Stimulated activated CD8-positive, alpha-beta memory T cell treated with anti-CD3 and anti-CD28 coated beads, Interleukin-12 subunit alpha, Interleukin-12 subunit beta, amount 100 ng/mL, for 24 hours (primary cell): ENCODE data around the gene MTHFR.

Experiments
- DNase-seq: peaks from one replicate; pipeline ENCODE4 v3.0.0-alpha.2; 2020; ENCODE audit errors: extremely low read depth

MTHFR gene

DNA sequence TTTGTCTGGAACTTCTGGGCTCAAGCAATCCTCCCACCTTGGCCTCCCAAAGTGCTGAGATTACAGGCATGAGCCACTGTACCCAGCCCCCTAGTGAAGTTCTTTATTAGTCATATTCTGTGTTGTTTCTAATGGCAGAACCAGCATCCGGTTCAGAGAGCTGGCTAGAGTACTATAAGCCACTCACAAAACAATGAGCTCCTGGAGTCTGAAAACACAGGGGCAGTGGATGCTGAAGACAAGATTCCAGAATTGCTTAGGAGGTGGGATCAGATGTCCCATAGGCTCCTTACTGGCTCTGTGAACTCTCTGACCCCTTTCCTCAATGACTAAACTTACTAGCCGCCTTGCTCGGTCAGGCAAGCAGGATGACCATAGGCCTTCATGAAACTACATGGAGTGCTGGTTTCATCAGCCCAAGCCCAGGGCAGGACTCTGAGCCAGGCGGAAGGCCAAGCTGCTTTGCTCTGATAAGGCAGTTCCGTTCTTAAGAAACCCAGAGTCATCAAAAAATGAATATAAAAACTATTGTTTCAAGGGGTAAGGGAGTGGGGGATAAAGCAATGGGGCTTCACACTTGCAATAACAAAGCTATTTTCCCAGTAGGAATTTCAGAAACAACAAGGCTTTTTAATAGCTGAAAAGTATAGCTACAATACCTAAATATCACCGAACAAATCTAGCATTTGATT is 8.1 kb downstream of the MTHFR start:
- no peak for DNase-seq

GRCh38 chr1:11796036-11796828 is 9.5 kb downstream of the MTHFR start:
- DNase-seq = no peak

DNA sequence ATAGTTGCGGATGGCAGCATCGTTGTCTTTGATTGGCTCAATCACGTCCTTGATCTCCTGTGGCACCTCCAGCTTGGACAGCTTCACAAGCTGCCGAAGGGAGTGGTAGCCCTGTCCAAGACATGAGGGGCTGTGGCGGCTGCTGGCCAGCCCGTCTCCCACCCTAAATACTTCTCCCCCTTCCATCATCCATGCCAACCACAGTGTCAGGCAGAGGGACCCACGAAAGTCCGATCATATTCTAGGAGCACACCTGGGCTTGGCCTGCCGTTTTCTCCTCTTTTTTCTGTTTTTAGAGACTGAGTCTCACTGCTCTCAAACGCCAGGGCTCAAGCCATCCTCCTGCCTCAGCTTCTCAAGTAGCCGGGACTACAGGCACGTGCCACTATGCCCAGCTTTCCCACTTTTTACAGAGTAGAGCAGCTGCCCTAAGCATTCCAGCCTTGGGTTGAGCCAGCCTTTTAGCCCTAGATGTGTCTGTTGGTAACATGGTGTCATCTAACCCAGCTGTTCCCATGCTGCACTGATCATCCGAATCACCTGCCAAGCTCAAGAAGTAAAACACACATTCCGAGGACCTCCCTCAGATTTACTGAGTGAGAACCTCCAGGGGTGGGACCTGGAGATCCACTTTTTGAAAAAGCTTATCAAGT is 10.4 kb downstream of the MTHFR start:
- no peak for DNase-seq

DNA sequence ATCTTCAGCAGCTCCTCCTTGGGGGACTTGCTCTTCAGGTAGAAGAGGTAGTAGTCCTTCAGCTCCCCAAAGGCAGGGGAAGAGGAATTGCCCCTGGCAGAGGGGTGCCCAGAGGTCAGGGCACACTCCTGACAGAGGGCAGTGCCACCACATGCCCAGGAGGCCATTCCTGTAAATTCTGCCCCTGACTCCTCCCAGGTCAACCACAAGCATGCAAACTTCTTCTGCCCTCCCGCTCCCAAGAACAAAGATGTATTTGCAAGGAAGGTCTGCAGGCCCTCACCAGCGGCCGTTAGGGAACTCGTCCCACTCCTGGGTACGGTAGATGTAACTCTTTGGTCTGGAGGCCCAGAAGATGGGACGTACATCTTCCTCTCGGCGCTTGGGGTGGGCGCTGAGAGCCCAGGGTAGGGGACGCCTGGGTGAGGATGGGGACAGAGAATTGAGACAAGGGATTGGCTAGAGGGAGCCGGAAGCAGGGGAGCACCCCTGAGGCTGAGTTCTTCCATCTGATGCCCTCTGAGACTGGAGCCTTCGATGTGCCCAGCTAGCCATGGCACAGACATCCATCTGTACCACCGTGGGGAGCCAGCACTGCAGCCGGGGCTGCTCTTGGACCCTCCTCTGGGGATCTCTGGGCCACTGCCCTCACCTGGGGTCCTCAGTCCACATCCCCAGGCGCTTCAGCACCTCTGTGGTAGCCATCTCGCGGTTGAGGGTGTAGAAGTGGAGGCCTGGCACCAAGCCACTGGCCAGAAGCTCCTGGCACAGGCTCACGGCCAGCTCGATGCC is 11.1 kb downstream of the MTHFR start:
- DNase-seq = no peak

- no peak for DNase-seq
Observed at GRCh38 chr1:11793819-11794218, 11.9 kb downstream of the MTHFR start.

- DNase-seq = no peak
Observed at GRCh38 chr1:11792106-11792505, 13.7 kb downstream of the MTHFR start.

- DNase-seq = no peak
Observed at GRCh38 chr1:11790880-11791715, 14.7 kb downstream of the MTHFR start.

DNA sequence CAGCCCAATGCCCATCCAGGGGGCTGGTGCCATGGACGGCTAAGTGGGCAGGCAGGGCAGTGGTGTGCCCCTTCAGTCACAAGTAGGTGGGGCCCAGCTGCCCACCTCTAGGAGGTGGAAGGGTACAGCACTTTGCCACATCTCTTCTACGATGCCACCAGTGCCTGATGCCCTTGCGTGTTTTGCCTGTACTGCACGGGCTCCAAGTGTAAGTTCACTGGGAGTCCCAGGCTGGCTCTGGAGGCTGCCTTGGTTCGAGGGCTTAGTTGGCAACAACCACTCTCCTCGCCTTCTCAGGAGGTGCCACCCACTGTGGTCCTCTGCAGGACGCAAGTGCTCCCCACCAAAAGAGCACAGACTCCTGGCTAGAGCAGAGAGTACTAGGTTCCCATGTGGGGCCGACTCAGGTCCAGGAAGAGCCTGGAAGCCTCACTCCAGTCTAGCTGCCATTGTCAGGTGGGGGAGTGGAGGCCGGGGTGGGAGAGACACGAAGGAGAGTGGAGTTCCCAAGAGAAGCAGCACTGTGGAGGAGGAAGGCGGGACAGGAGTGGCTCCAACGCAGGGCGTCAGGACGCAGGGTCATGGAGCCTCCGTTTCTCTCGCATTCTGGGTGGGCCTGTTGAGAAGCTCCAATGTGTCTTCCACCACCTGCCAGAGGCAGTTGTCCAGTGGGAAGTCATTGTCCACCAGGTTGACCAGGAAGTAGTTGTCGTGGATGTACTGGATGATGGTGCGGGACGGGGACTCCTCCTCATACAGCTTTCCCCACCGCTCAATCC is 15.5 kb downstream of the MTHFR start:
- no peak for DNase-seq

DNA sequence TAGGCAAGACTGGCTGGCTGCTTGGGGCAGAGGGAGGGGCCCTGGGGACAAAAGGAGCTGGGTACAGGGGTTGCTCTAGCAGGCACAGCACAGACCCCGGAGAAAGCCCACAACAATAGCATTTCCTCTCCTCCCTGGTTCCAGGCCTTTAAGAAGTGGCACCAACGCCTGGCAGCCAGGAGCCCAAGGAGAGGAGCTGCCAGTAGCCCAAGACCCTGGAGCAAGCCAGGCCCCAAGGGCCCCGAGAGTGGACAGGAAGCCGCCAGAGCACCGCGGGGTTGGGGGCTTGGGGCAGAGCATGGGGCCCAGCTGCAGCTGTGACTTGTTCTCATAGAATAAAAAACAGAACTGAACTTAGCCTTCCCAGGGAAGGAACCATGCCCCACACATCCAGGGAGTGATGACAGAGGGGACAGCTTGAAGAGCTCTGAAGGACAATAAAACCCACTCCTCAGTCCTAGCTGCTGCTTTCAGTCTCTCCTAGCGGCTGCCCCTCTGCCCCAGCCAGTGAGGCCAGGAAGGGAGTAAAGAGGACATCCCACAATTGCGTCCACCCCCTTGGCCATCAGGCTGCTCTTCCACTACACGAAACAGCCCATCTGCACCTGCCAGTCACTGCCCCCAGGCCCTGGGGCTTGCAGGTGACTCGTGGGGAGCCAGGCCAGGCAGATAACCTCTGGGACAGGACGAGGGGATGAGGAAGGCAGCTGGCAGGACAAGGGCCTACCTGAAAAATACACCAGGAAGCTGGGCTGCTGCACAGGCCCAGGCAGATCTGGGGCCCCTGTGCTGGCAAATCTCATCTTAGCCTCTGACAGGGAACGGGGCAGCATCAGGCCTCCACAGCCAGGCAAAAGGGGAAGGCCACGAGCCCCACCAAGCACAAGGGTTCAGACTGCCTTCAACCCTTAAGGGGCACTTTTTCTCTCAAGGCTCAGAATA is 16.4 kb downstream of the MTHFR start:
- DNase-seq = no peak

- no peak for DNase-seq
Observed at GRCh38 chr1:11788549-11789053, 17.2 kb downstream of the MTHFR start.

DNA sequence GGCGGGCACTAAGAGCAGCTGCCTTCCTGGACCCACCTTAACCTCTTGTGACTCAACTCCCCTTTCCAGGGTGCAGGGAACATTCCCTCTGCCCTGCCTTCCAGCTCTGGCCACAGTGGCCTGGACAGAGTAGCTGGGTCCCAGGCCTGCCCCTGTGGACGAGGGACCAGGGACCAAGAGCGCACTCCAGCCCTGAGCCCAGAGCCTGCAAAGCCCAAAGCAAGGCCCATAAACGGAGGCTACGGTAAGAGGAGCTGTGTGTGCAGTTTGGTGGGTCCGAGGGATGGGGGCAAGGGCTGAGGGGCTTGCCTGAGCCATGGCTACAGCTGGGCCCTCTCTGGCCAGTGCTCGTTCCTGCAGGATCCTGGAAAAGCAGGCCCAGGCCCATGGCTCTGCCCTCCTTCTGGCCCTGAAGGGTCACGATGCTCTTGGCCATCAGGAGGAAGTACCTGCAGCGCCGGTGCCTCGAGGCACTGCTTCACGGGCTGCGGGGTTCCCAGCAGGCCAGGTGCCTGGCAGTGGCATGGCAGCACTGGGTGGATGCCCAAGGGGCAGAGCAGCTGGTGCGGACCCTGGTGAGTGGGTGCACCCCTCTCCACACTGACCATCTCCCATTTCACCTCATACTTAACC is 17.8 kb downstream of the MTHFR start:
- DNase-seq = no peak

DNA sequence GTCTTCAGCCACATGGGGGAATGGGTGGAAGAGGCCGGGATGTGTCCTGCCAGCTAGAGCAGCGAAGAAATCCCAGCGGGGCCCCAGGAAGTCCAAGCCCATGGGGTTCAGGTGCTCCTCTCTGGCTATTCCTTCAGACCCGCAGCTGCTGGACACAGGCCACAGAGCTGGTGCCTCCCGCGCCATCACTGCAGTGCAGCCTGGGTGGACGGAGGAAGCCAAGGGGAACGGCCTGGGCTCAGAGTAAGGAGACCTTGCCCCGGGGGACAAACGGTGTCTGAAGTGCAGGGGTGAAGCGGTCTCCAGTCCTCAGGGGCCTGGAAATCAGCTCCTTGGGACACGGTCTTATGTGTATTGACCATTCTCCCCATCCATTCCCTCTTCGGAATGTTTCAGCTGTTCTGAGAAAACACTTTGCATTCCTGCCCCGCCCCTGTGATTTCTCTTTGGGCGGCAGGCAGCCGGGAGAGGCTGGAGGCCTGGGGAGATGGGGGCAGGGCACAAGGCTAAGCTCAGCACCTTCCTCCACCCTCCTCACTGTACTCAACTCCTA is 18.4 kb downstream of the MTHFR start:
- DNase-seq = no peak

GRCh38 chr1:11786168-11786567 is 19.6 kb downstream of the MTHFR start:
- no peak for DNase-seq

DNA sequence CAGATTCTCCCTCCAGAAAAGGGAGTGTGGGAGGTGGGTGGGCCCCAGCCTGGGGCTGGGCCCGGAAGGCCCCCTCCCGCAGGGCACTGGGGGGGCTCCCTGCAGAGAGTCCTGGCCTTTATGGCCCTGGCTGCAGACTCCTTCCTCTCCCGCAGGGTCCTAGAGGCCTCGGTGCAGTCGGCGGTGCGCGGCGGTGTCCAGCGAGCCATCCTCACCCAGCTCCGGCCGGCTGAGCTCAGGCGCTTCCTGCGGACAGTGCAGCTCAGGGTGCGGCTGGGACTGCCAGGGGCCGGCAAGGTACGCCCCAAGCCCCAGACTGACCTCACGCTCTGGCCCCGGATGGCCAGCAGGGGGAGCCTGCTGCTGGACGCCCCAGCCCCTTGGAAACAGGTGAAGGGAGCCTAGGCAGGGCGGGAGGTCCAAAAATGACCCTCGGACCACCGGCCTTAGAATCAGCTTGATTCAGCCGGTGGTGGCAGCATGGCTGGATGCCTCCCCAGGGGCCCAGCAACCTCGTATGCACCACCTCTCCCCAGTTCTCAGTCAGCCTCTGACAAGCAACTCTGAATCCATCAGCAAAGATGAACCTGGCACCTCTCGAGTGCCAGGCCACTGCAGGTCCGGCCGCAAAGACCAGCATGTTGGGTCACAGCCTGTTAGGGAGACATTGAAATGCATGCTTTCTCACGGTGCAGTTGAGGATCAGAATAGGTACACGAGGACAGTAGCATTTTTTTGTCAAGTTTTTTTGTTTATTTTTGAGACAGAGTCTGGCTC is 20.6 kb downstream of the MTHFR start:
- no peak for DNase-seq

DNA sequence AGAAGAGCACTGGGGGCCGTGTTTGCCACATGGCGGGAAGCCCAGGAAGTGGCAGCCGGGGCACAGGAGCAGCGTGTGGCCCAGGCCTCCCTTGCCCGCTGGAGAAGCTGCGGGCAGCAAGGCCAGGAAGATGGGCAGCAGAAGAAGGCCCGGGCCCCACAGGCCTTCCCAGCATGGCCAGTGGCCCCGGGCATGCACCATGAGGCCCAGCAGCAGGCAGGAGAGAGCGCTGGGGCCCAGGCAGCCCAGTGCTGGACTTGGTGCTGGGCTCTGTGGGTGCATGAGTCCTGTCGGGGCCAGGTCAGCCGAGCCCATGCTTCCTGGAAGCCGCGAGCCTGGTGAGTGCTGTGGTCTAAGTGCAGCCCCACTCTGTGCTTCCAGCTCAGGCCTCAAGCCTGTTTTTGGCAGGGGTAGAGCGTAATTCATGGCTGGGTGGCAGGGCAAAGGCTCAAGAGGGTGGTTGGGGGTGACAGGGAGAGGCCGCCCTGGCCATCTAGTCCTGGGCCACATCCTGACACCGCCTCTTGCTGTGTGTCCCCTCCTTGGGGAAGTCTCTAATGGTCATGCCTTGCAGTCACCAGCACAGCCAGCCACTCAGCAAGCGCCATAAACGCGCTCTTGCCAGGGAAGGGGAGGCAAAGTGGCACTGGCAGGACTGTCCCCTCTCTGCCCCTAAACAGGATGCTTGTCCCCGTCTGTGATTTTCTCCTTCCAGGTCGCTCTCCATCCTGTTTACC is 21.3 kb downstream of the MTHFR start:
- DNase-seq = no peak

DNA sequence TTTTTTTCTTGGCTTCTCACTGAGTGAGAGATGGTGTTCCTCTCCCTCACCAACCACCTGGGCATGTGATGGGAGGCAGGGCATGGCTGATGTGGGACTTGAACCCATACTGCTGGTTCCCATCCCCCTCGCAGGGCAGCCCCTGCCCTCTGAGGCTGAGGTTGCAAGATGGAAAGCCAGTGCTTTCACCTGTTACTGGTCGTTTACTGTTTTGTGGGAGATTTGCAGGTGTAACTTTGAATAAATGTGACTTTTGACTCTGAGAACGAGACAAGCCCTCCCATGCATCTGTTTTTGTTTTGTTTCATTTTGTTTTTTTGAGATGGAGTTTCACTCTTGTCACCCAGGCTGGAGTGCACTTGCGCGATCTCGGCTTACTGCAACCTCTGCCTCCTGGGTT is 22.2 kb downstream of the MTHFR start:
- DNase-seq = no peak
